ENCODE results near the gene C12orf43. TPM values are rescaled to one million over a fixed set of nuclear protein-coding genes. Genes with fewer than 3 reads are reported as not detected.

Gene C12orf43
- total RNA-seq, 1 donor from 2014 or later: 7.6 TPM

GRCh38 chr12:120984351-120984898 is 31.9 kb downstream of the C12orf43 start:
- TF ChIP-seq, protein P1, sequence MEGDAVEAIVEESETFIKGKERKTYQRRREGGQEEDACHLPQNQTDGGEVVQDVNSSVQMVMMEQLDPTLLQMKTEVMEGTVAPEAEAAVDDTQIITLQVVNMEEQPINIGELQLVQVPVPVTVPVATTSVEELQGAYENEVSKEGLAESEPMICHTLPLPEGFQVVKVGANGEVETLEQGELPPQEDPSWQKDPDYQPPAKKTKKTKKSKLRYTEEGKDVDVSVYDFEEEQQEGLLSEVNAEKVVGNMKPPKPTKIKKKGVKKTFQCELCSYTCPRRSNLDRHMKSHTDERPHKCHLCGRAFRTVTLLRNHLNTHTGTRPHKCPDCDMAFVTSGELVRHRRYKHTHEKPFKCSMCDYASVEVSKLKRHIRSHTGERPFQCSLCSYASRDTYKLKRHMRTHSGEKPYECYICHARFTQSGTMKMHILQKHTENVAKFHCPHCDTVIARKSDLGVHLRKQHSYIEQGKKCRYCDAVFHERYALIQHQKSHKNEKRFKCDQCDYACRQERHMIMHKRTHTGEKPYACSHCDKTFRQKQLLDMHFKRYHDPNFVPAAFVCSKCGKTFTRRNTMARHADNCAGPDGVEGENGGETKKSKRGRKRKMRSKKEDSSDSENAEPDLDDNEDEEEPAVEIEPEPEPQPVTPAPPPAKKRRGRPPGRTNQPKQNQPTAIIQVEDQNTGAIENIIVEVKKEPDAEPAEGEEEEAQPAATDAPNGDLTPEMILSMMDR (IDR thresholded peaks at IDR 0.05; ENCODE audit: borderline replicate concordance): no peak
- Histone ChIP-seq H3K4me1 (no peaks in the 10 kb centered on the region), H3K9me3 (replicated peaks) (no peaks in the 10 kb centered on the region), H3K4me3 (no peak overlapping the region), H3K36me3 (no peaks in the 10 kb centered on the region), H3K27ac (replicated peaks) (no peak overlapping the region), H3K27me3 (ENCODE audit: low read depth) (peaks cover 20% of the 10 kb centered on the region)
- intact Hi-C loops (cut with micrococcal nuclease): no loop called here
- no peak for DNase-seq

- Histone ChIP-seq H3K27me3 (ENCODE audit: low read depth) (peaks cover 20% of the 10 kb centered on the region), H3K27ac (replicated peaks) (no peak overlapping the region), H3K36me3 (no peaks in the 10 kb centered on the region)
These were observed 32.5 kb downstream of the C12orf43 start for GRCh38 chr12:120983759-120984158.

DNA sequence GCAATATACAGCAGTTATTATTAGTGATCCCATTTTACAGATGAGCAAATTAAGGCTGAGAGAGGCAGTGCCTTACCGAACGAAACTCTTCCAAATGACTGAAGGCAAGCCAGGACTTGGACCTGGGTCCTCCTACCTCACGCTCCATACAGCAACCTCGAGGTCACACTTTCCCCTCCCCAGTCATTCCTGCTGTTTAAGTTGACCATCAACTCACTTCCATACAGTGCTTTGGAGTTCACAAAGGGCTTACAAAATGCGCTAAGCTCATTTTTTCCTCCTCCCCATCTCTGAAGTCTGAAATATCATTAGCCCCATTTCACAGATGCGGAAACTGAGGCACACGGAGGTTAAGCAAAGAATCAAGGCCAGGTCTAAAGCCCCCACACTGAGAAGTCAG is 33.6 kb downstream of the C12orf43 start:
- intact Hi-C loops (cut with micrococcal nuclease): no loop called here
- H3K27ac ChIP-seq (replicated peaks): no peak overlapping the region
- no peak for DNase-seq
- no peak overlapping the region for H3K4me3 ChIP-seq
- no peaks in the 10 kb centered on the region for H3K4me1 ChIP-seq
- H3K27me3 ChIP-seq (ENCODE audit: low read depth): peaks cover 20% of the 10 kb centered on the region
- TF ChIP-seq, protein P1 (IDR thresholded peaks at IDR 0.05; ENCODE audit: borderline replicate concordance): no peak
- H3K36me3 ChIP-seq: no peaks in the 10 kb centered on the region
- no peaks in the 10 kb centered on the region for H3K9me3 ChIP-seq (replicated peaks)

More at GRCh38 chr12:120983759-120984158, 32.5 kb downstream of the C12orf43 start:
- Histone ChIP-seq H3K4me1 (no peaks in the 10 kb centered on the region), H3K4me3 (no peak overlapping the region), H3K9me3 (replicated peaks) (no peaks in the 10 kb centered on the region)
- intact Hi-C loops (cut with micrococcal nuclease): no loop called here
- DNase-seq: no peak
- TF ChIP-seq, protein P1 (IDR thresholded peaks at IDR 0.05; ENCODE audit: borderline replicate concordance): no peak

- peaks cover 20% of the 10 kb centered on the region for H3K27me3 ChIP-seq (ENCODE audit: low read depth)
- H3K4me3 ChIP-seq: no peak overlapping the region
- no peaks in the 10 kb centered on the region for H3K4me1 ChIP-seq
- H3K36me3 ChIP-seq: no peaks in the 10 kb centered on the region
- no peak overlapping the region for H3K27ac ChIP-seq (replicated peaks)
- H3K9me3 ChIP-seq (replicated peaks): no peaks in the 10 kb centered on the region
- TF ChIP-seq, protein P1 (IDR thresholded peaks at IDR 0.05; ENCODE audit: borderline replicate concordance): no peak
- intact Hi-C loops (cut with micrococcal nuclease): no loop called here
- no peak for DNase-seq
These were observed 34.8 kb downstream of the C12orf43 start for GRCh38 chr12:120981407-120981941.

GRCh38 chr12:120980800-120981368 is 35.4 kb downstream of the C12orf43 start:
- intact Hi-C loops (cut with micrococcal nuclease): no loop called here
- Histone ChIP-seq H3K27ac (replicated peaks) (no peak overlapping the region), H3K9me3 (replicated peaks) (no peaks in the 10 kb centered on the region), H3K36me3 (no peaks in the 10 kb centered on the region), H3K4me3 (no peak overlapping the region), H3K4me1 (no peaks in the 10 kb centered on the region), H3K27me3 (ENCODE audit: low read depth) (peaks cover 20% of the 10 kb centered on the region)
- no peak for DNase-seq
- TF ChIP-seq, protein P1 (IDR thresholded peaks at IDR 0.05; ENCODE audit: borderline replicate concordance): no peak

All from left ventricle myocardium inferior (tissue), 1 donor.